GM12891 (cell line): ENCODE measurements around the gene DNER.

Experiments
- POLR2A ChIP-seq: IDR thresholded peaks from 2 replicates; pipeline ENCODE4 v1.6.1; 2011; ENCODE audit warnings: low read depth, low read length, control low read depth
- TAF1 ChIP-seq: IDR thresholded peaks from 2 replicates; pipeline ENCODE4 v1.6.1; 2011; ENCODE audit warnings: low read depth, low read length, control low read depth

DNA sequence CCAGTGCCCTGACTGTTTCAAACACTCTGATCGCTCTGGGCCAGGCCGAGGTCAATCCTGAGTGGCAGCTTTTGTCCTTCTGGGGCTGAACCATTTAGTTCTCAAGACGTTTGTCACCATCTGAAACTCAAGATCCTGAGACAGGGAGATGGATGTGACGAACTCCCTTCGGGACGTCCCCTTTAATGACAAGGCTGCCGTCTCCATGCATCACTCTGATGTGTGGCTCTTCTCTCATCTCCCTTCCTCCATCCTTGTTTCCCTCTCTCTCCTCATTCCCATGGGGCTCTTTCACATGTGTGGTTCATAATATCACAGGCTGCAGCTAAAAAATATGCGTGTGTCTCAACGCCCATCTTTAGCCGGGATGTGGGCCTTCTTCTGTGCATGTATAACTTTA lies 189.6 kb downstream of the DNER start:
- no peak for TF ChIP-seq TAF1
- TF ChIP-seq POLR2A = no peak
